ENCODE data around the gene TNRC6C. TPM values are rescaled to one million over a fixed set of nuclear protein-coding genes. Genes with fewer than 3 reads are reported as not detected.
A peak's percentile ranks its signal among the peaks of the same experiment; 100 is the strongest.

The TNRC6C gene
- total RNA-seq, 1 donor from 2014 or later = 21.0 TPM

GRCh38 chr17:78092794-78093324 lies 134.4 kb downstream of the TNRC6C start:
- intact Hi-C loops (cut with DNase I) = no loop called here

GRCh38 chr17:78095035-78095434 lies 136.5 kb downstream of the TNRC6C start:
- no peak for ATAC-seq
- DNase-seq (ENCODE audit: missing footprints) = no peak
- intact Hi-C loops (cut with DNase I) = no loop called here

More at GRCh38 chr17:78092794-78093324, 134.4 kb downstream of the TNRC6C start:
- DNase-seq (ENCODE audit: missing footprints) (no peak), ATAC-seq (no peak)

GRCh38 chr17:78096093-78096492 lies 137.6 kb downstream of the TNRC6C start:
- DNase-seq (ENCODE audit: missing footprints) (no peak), ATAC-seq (no peak)
- intact Hi-C loops (cut with DNase I) = no loop called here

- no peak for ATAC-seq
- intact Hi-C loops (cut with DNase I) = no loop called here
Measured at GRCh38 chr17:78101112-78101511, 142.6 kb downstream of the TNRC6C start.

GRCh38 chr17:78101542-78101941 lies 143.0 kb downstream of the TNRC6C start:
- peak; percentile 37 for DNase-seq (ENCODE audit: missing footprints)
- no peak for ATAC-seq
- intact Hi-C loops (cut with DNase I) = no loop called here

More at GRCh38 chr17:78101112-78101511, 142.6 kb downstream of the TNRC6C start:
- DNase-seq (ENCODE audit: missing footprints) = no peak

GRCh38 chr17:78103311-78103710 lies 144.8 kb downstream of the TNRC6C start:
- DNase-seq (ENCODE audit: missing footprints) (no peak), ATAC-seq (no peak)
- intact Hi-C loops (cut with DNase I) = no loop called here

DNA sequence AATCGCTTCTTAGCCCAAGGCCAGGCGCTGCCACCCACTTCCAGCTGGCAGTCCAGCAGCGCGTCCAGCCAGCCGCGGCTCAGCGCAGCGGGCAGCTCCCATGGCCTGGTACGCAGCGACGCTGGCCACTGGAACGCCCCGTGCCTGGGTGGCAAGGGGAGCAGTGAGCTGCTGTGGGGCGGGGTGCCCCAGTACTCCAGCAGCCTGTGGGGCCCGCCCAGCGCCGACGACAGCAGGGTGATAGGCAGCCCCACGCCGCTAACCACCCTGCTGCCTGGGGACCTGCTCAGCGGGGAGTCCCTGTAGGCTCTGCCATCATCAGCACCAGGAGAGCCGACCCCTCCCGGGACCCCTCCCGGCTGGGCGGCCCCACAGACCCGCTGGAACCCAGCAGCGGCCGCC lies 146.0 kb downstream of the TNRC6C start:
- intact Hi-C loops (cut with DNase I) = no loop called here
- peak; percentile 33 for DNase-seq (ENCODE audit: missing footprints)
- ATAC-seq = no peak

DNA sequence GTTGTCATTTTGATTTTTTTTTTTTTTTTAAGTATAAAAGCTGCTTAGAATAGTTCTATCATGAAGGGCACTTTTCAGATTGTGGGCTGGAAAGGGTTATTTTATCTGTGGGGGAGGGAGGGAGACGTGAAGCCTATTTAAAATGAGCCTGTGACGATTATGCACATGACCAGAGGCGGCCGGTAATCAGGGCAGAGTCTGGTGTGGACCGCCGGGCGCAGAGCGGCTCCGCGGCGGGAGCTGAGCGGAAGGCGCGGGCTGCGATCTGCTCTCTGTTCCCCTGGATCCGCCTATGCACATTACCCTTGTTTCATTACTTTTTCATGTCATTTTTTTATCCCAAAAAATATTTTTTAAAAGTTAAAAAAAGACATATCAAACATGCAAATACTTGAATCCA lies 146.6 kb downstream of the TNRC6C start:
- ATAC-seq (no peak), DNase-seq (ENCODE audit: missing footprints) (peak; percentile 27)
- intact Hi-C loops (cut with DNase I) = no loop called here

DNA sequence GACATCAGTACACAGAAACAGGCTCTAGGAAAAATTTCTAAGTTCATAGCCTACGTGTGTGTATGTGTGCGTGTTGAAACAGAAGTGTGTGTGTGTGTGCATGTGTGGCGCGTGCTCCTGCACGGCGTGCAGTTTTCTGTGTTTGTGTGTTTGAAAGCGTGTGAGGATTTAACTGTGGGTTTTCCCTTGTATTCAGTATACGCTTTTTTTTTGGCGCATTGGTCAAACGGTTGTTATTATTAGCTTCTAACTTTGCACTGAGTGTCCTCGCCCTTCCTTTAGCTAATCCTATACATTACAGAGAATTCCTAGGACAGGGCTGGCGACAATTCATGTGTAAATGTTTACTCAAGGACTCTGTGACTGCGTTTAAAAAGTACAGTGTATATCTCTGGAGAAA lies 147.0 kb downstream of the TNRC6C start:
- intact Hi-C loops (cut with DNase I) = no loop called here
- no peak for ATAC-seq
- DNase-seq (ENCODE audit: missing footprints) = no peak

DNA sequence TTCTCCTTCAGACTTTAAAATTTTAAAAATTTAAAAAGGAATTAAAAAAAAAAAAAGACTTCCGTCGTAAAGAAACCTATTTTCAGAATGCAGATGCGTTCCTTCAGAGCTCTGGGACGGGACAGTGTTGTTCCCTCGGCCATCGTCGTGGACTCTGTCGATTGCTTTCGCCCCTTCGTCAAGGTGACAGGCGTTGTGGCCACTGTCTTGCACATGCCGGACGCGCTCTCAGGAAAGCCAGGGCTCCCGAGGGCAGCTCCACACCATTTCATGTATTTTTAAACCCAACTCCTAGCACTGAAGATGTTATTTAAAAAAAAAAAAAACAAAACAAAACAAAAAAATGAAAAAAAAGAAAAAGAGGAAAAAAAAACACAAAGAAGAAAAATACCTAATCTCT lies 147.7 kb downstream of the TNRC6C start:
- intact Hi-C loops (cut with DNase I) = no loop called here
- DNase-seq (ENCODE audit: missing footprints) = no peak
- ATAC-seq = no peak

DNA sequence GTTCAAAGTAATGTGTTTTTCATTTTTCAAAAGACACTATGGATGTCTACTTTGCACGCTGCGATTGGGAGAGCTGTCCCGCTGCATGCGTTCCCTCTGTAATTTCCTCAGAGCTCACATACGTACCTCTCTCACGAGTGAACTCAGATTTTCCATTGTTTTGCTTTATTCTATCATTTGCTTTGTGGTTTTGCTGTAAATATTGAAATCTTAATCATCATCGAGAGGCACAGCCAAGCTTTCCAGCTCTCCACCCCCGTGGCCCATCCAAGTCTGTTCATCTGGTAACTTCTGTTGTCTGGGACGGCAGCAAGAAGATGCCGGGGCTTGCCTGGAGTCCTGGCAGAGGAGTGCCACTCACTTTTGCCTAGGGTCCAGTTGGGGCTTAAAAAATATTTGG lies 149.0 kb downstream of the TNRC6C start:
- DNase-seq (ENCODE audit: missing footprints) = no peak
- ATAC-seq = no peak
- intact Hi-C loops (cut with DNase I) = no loop called here

DNA sequence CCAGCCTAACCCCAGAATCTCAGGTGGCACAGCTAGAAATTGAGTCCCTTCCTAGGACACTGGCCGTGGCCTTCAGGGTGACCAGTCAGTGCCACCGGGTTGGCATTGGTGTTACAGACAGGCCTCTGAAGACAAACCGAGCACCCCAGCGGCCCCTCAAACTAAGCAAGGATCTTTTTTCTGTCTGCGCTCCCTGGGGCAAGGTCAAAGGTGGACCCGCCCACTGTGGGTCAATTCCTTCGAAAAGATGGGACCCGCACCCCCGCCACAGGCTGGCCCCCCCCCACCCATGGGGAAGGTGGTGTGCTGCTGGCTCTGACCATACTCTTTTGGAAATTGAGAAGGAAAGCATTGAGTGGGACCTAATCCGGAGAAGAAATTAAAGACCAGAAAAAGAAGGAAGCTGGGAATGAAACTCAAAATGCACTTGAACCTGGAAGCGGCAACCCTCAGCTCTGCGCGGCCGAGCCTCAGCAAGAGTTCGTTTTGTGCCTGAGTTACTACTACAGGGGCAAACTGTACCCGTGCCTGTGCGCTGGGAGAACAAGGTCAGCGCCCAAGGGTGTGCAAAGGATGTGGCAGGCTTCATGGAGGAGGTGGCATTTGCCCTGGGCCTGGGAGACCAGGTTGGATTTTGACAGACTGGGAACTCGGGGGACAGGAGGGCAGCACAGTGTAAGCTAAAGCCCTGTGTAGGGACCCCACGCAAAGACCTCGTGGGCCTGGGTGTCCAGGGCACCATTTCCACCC lies 149.6 kb downstream of the TNRC6C start:
- ATAC-seq = no peak
- intact Hi-C loops (cut with DNase I) = no loop called here
- DNase-seq (ENCODE audit: missing footprints) = peak; percentile 59

DNA sequence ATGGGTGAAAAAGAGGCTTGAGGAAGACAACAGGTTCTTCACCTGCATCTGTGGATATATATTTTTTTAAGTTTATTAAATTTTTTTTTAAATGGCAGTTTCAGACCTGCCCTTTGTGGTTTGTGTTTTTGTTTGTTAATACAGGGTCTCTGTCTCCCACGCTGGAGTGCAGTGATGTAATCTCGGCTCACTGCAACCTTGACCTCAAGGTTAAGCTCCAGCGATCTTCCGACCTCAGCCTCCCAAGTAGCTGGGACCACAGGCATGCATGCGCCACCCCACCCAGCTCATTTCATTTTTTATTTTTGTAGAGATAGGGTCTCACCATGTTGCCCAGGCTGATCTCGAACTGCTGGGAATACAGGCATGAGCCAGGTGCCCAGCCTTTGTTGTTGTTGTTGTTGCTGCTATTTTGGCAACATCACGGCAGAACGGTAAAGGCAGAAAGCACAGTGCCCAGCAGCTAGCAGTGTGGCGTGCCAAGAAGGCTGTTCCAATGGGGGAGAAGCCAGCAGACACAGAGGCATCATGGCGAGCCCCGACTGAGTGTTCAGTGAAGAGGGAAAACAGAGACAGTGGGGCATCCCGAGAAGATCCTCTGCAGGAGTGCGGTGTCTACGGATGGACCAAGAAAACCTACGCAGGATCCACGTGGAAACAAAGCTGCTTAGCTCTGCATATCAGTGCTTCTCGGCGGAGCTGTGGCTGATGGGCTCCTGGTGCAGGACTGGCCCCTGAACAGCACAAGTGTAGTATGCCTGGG lies 150.4 kb downstream of the TNRC6C start:
- intact Hi-C loops (cut with DNase I) = no loop called here
- ATAC-seq (peak; percentile 11), DNase-seq (ENCODE audit: missing footprints) (peak; percentile 64)

DNA sequence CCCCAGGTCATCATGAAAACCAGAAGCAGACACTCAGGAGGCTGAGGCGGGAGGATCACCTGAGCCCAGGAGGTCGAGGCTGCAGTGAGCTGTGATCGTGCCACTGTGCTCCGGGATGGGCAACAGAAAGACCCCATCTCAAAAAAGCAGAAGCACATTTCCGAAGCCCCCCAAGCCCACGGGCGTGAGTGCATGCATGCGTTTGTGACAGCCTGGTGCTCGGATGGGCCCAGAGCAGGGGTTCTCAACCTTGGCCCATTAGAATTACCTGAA lies 150.9 kb downstream of the TNRC6C start:
- DNase-seq (ENCODE audit: missing footprints) (peak; percentile 44), ATAC-seq (no peak)
- intact Hi-C loops (cut with DNase I) = no loop called here

DNA sequence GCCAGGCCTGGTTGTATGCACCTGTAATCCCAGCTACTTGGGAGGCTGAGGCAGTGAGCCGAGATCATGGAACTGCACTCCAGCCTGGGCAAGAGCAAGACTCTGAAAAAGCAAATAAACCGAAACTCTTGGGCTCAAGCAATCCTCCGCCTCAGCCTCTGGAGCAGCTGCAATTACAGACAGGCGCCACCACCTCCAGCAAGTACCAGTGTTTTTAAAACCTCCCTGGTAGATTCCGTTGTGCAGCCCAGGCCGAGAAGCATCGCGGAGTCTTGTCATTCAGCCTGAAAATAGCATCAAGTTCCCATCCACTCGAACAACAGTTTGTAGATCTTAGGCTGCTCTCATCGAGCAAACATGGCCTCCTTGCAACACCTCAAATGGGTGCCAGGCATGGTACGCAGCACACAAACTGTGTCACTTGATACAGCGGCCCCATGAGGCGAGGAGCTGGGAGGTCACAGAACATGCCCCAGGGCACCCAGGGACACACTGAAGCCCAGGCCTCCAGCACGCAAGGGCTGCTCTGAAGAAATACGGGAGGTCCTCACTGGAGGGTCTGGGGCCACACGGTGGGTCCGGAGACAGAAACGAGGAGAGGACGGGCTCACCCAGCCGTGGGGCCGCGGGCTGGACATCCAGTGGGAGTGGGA lies 152.0 kb downstream of the TNRC6C start:
- ATAC-seq (no peak), DNase-seq (ENCODE audit: missing footprints) (peak; percentile 64)
- intact Hi-C loops (cut with DNase I) = no loop called here

DNA sequence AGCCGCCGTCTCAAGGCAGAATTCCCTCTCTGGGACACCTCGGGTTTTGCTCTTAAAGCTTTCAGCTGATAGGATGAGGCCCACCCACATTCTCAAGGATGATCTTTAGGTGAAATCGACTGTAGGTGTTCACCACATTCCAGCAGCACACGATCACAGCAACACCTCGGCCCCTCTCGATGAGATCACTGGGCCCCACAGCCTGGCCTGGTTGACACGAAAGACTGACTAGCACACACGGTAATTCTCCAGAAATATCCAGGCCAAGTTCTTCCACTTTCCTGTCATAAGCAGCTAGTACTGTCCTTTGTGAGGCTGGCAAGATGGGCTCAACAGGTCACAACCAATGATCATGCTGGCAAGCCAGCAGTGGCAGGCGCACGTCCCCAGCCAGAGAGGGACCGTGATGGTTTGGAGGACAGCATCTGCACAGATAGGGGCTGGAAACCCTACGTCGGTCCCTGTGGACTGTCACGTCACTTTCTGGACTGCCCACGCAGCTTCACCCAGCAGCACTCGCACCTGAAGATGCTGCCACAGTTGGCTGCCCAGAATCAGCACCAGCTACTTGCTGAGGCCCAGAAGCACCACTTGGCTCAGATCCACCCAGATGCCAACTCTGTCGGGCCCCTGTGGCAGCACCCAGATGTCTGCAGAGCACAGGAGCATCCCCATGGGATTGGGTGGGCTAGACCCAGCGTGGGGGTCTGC lies 152.7 kb downstream of the TNRC6C start:
- intact Hi-C loops (cut with DNase I) = no loop called here
- DNase-seq (ENCODE audit: missing footprints) (peak; percentile 31), ATAC-seq (no peak)

DNA sequence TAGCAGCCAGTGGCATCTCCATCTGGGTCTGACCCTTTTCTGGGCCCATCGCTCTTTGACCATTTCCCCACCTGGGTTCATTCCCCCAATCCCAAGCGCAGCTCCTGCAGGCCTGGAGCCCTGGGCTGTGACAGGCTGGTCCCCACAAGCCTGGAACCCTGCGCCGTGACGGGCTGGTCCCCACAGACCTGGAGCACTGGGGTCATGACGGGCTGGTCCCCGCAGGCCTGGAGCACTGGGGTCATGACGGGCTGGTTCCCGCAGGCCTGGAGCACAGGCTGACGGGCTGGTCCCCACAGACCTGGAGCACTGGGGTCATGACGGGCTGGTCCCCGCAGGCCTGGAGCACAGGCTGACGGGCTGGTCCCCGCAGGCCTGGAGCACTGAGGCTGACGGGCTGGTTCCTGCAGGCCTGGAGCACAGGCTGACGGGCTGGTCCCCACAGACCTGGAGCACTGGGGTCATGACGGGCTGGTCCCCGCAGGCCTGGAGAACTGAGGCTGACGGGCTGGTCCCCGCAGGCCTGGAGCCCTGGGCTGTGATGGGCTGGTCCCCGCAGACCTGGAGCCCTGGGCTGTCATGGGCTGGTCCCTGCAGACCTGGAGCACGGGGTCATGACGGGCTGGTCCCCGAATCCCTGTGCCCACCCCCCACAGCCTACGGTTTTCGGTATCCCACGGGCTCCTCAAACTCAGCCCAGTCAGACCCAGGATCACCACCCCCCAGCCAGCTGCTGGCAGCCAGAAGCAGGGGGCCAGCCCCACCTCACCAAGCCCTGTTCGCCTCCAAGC lies 153.4 kb downstream of the TNRC6C start:
- intact Hi-C loops (cut with DNase I) = loop anchor here (1.0 to 2.0 kb wide), 3 partner anchors 64 to 139 kb away; partner anchors contain the start of genes AFMID and TK1
- DNase-seq (ENCODE audit: missing footprints) = peak; percentile 50
- ATAC-seq = no peak
